ENCODE results near the gene SLC26A1.

The SLC26A1 gene

GRCh38 chr4:1030559-1030958, 37.4 kb upstream of the SLC26A1 start:
- TF ChIP-seq FOXM1 (IDR thresholded peaks at IDR 0.05; ENCODE audit: borderline replicate concordance, low read depth) (no peak), TEAD4 (IDR thresholded peaks at IDR 0.05) (no peak), RAD21 (IDR thresholded peaks at IDR 0.05; ENCODE audit: low read depth) (no peak), YY1 (IDR thresholded peaks at IDR 0.05; ENCODE audit: low read depth) (no peak), ZBTB7A (IDR thresholded peaks at IDR 0.05; ENCODE audit: low read depth) (no peak), MAX (IDR thresholded peaks at IDR 0.05) (no peak), NFIC (IDR thresholded peaks at IDR 0.05) (no peak), USF1 (IDR thresholded peaks at IDR 0.05) (no peak), TCF12 (IDR thresholded peaks at IDR 0.05; ENCODE audit: low read depth) (no peak), REST (IDR thresholded peaks at IDR 0.05; ENCODE audit: low read depth) (no peak), CREB1 (IDR thresholded peaks at IDR 0.05; ENCODE audit: low read depth) (no peak), EP300 (IDR thresholded peaks at IDR 0.05; ENCODE audit: borderline replicate concordance) (no peak), TAF1 (IDR thresholded peaks at IDR 0.05; ENCODE audit: low read depth) (no peak), CEBPB (IDR thresholded peaks at IDR 0.05) (no peak), EGR1 (IDR thresholded peaks at IDR 0.05) (no peak)

GRCh38 chr4:1030031-1030430, 36.8 kb upstream of the SLC26A1 start:
- TF ChIP-seq FOXM1 (IDR thresholded peaks at IDR 0.05; ENCODE audit: borderline replicate concordance, low read depth) = no peak
- no peak for TF ChIP-seq TAF1 (IDR thresholded peaks at IDR 0.05; ENCODE audit: low read depth)
- TF ChIP-seq USF1 (IDR thresholded peaks at IDR 0.05) = no peak
- no peak for TF ChIP-seq TEAD4 (IDR thresholded peaks at IDR 0.05)
- no peak for TF ChIP-seq TCF12 (IDR thresholded peaks at IDR 0.05; ENCODE audit: low read depth)
- TF ChIP-seq EGR1 (IDR thresholded peaks at IDR 0.05) = no peak
- no peak for TF ChIP-seq CEBPB (IDR thresholded peaks at IDR 0.05)
- TF ChIP-seq ZBTB7A (IDR thresholded peaks at IDR 0.05; ENCODE audit: low read depth) = no peak
- TF ChIP-seq REST (IDR thresholded peaks at IDR 0.05; ENCODE audit: low read depth) = no peak
- no peak for TF ChIP-seq YY1 (IDR thresholded peaks at IDR 0.05; ENCODE audit: low read depth)
- TF ChIP-seq RAD21 (IDR thresholded peaks at IDR 0.05; ENCODE audit: low read depth) = no peak
- TF ChIP-seq MAX (IDR thresholded peaks at IDR 0.05) = no peak
- no peak for TF ChIP-seq NFIC (IDR thresholded peaks at IDR 0.05)
- TF ChIP-seq CREB1 (IDR thresholded peaks at IDR 0.05; ENCODE audit: low read depth) = no peak
- TF ChIP-seq EP300 (IDR thresholded peaks at IDR 0.05; ENCODE audit: borderline replicate concordance) = no peak

GRCh38 chr4:1029529-1029928, 36.3 kb upstream of the SLC26A1 start:
- TF ChIP-seq NFIC (IDR thresholded peaks at IDR 0.05) (no peak), MAX (IDR thresholded peaks at IDR 0.05) (no peak), ZBTB7A (IDR thresholded peaks at IDR 0.05; ENCODE audit: low read depth) (no peak), CEBPB (IDR thresholded peaks at IDR 0.05) (no peak), USF1 (IDR thresholded peaks at IDR 0.05) (no peak), CREB1 (IDR thresholded peaks at IDR 0.05; ENCODE audit: low read depth) (no peak), FOXM1 (IDR thresholded peaks at IDR 0.05; ENCODE audit: borderline replicate concordance, low read depth) (no peak), TEAD4 (IDR thresholded peaks at IDR 0.05) (no peak), YY1 (IDR thresholded peaks at IDR 0.05; ENCODE audit: low read depth) (no peak), TAF1 (IDR thresholded peaks at IDR 0.05; ENCODE audit: low read depth) (no peak), RAD21 (IDR thresholded peaks at IDR 0.05; ENCODE audit: low read depth) (no peak), TCF12 (IDR thresholded peaks at IDR 0.05; ENCODE audit: low read depth) (no peak), EP300 (IDR thresholded peaks at IDR 0.05; ENCODE audit: borderline replicate concordance) (no peak)

GRCh38 chr4:1028574-1029220, 35.5 kb upstream of the SLC26A1 start:
- no peak for TF ChIP-seq NFIC (IDR thresholded peaks at IDR 0.05)
- TF ChIP-seq TEAD4 (IDR thresholded peaks at IDR 0.05) = no peak
- TF ChIP-seq FOXM1 (IDR thresholded peaks at IDR 0.05; ENCODE audit: borderline replicate concordance, low read depth) = no peak
- TF ChIP-seq RAD21 (IDR thresholded peaks at IDR 0.05; ENCODE audit: low read depth) = no peak
- no peak for TF ChIP-seq EGR1 (IDR thresholded peaks at IDR 0.05)
- no peak for TF ChIP-seq CEBPB (IDR thresholded peaks at IDR 0.05)
- TF ChIP-seq TCF12 (IDR thresholded peaks at IDR 0.05; ENCODE audit: low read depth) = no peak
- no peak for TF ChIP-seq EP300 (IDR thresholded peaks at IDR 0.05; ENCODE audit: borderline replicate concordance)
- TF ChIP-seq REST (IDR thresholded peaks at IDR 0.05; ENCODE audit: low read depth) = no peak
- TF ChIP-seq USF1 (IDR thresholded peaks at IDR 0.05) = no peak
- TF ChIP-seq MAX (IDR thresholded peaks at IDR 0.05) = no peak
- TF ChIP-seq CREB1 (IDR thresholded peaks at IDR 0.05; ENCODE audit: low read depth) = no peak

Data from Ishikawa (cell line).